BLaER1 treated with 17β-estradiol and CSF1 and Interleukin-3, amounts not matched to agents 10 nM and 100 nM (cell line): ENCODE results near the gene PROM1.

Source experiments
- H3K27ac ChIP-seq, 11 experiments: shearing (Covaris generic); formaldehyde crosslinking; 2 replicates each; pipeline ENCODE4 v1.8.1; 2022
- H3K27me3 ChIP-seq, 11 experiments: shearing (Covaris generic); formaldehyde crosslinking; 2 replicates each; pipeline ENCODE4 v1.8.1; 2022
- H3K36me3 ChIP-seq, 11 experiments: shearing (Covaris generic); formaldehyde crosslinking; 2 replicates each; pipeline ENCODE4 v1.8.1; 2022
- H3K4me1 ChIP-seq, 10 experiments: shearing (Covaris generic); formaldehyde crosslinking; 2 replicates each; pipeline ENCODE4 v1.8.1; 2022
- H3K4me2 ChIP-seq, 11 experiments: shearing (Covaris generic); formaldehyde crosslinking; 2 replicates each; pipeline ENCODE4 v1.8.1; 2022
- H3K4me3 ChIP-seq, 10 experiments: shearing (Covaris generic); formaldehyde crosslinking; 2 replicates each; pipeline ENCODE4 v1.8.1; 2022
- H3K9ac ChIP-seq, 11 experiments: shearing (Covaris generic); formaldehyde crosslinking; 2 replicates each; pipeline ENCODE4 v1.8.1; 2022
- H3K9me3 ChIP-seq, 11 experiments: shearing (Covaris generic); formaldehyde crosslinking; replicated peaks in 1 of 11; 2 replicates each; pipeline ENCODE4 v1.8.1; 2022
- H4K20me1 ChIP-seq, 11 experiments: shearing (Covaris generic); formaldehyde crosslinking; 2 replicates each; pipeline ENCODE4 v1.8.1; 2022
- Cebpa-rat ChIP-seq, 11 experiments: shearing (Covaris generic); IDR thresholded peaks; 2 replicates each; pipeline ENCODE4 v1.8.1; 2022

PROM1 gene

GRCh38 chr4:15996773-15997172, 87.0 kb downstream of the PROM1 start:
- Histone ChIP-seq H4K20me1 (no peaks in the 10 kb centered on the region), H3K4me1 (peaks cover 10 to 20% (median 15%) of the 10 kb centered on the region in 10 experiments), H3K27ac (no peak overlapping the region)

DNA sequence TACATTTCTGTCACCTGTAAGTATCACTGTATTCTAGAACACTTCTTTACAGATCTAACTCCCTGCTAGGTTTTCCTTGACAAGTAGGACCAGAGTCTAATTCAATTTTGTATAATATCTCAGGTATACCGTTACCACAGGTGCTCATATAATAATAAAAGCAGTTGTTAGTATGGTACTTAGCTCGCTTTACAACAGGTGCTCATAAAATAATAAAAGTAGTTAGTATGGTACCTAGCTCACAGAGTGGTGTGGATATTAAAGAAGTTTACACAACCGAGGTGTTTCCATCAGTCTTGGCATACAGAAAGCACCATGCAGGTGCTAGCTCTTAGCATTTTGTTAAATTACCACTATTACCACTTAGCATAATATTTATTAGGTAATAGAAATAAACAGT, 88.0 kb downstream of the PROM1 start:
- no peak for TF ChIP-seq Cebpa-rat (IDR thresholded peaks at IDR 0.05)

More at GRCh38 chr4:15996773-15997172, 87.0 kb downstream of the PROM1 start:
- Histone ChIP-seq H3K9me3 (no peaks in the 10 kb centered on the region), H3K36me3 (no peaks in the 10 kb centered on the region), H3K4me2 (no peak overlapping the region), H3K9ac (no peak overlapping the region), H3K27me3 (no peaks in the 10 kb centered on the region), H3K4me3 (no peak overlapping the region)
- TF ChIP-seq Cebpa-rat (IDR thresholded peaks at IDR 0.05) = no peak

DNA sequence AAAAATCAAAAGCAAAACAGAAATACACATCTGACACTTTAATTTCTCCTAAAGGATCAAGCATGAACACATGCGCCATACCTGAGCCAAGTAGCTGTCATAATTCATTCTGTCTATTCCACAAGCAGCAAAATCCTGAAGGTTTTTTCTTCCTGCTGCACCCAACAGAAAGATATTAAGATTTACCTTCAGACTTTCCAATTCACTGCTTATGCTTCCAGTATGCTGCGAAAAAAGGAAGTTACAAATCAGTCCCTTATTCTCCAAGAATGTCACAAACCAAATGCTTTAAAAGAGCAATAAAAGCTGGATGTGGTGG, 91.7 kb downstream of the PROM1 start:
- H3K36me3 ChIP-seq = no peaks in the 10 kb centered on the region
- H3K9ac ChIP-seq = 0 out of 22 replicates have a peak overlapping the region, but pooled peaks of 1 of the 11 experiments have one; percentile 16
- peak overlapping the region in 8 of 11 experiments; percentile 8 to 61 (median 32); a peak in 12 of 22 replicates for H3K27ac ChIP-seq
- no peak overlapping the region for H3K4me3 ChIP-seq
- H3K4me1 ChIP-seq = peaks cover 13 to 35% (median 23%) of the 10 kb centered on the region in 10 experiments
- no peaks in the 10 kb centered on the region for H3K9me3 ChIP-seq
- peak overlapping the region; percentile 2 to 68 (median 42); a peak in 21 of 22 replicates for H3K4me2 ChIP-seq
- TF ChIP-seq Cebpa-rat (IDR thresholded peaks at IDR 0.05) = 0 out of 22 replicates have a peak, but pooled peaks of 1 of the 11 experiments have one; percentile 1
- H3K27me3 ChIP-seq = no peaks in the 10 kb centered on the region
- no peaks in the 10 kb centered on the region for H4K20me1 ChIP-seq

More for the DNA sequence above, 88.0 kb downstream of the PROM1 start:
- Histone ChIP-seq H3K27ac (no peak overlapping the region), H3K9ac (no peak overlapping the region), H4K20me1 (no peaks in the 10 kb centered on the region), H3K4me1 (peaks cover 13 to 27% (median 19%) of the 10 kb centered on the region in 10 experiments), H3K4me2 (no peak overlapping the region), H3K36me3 (no peaks in the 10 kb centered on the region), H3K27me3 (no peaks in the 10 kb centered on the region), H3K9me3 (no peaks in the 10 kb centered on the region), H3K4me3 (no peak overlapping the region)

DNA sequence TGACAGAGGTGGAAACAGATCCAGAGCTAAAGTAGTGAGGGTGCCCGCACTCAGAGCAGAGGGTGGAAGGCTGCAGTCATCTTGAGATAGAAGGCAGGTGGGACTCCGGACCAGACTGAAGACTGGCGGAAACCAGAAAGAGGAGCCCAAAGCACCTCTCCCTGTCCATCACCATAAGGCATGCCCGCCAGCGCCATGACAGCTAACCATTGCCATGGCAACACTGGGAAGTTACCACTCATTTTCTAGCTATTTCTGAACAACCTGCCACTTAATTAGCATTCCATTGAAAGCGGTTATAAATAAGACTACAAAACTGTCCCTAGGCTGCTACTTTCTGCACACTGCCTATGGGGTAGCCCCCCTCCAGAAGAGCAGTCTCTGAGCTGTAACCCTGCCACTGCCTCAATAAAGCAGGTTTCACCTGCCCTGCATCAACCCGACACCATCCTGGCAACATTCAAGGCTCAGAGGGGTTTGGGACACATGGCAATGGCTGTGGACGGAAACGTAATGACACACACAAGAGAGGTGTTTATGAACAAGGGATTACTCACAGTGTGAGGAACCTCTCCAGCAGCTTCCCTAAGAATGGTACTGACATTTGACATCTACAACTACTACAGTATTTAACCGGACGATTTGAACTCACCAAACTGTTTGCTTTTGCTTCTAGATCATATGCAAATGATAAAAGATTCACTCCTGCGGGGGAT, 93.1 kb downstream of the PROM1 start:
- no peaks in the 10 kb centered on the region for H3K27me3 ChIP-seq
- no peak overlapping the region for H3K4me3 ChIP-seq
- H3K9ac ChIP-seq = no peak overlapping the region
- H3K4me1 ChIP-seq = peaks cover 13 to 35% (median 23%) of the 10 kb centered on the region in 10 experiments
- TF ChIP-seq Cebpa-rat (IDR thresholded peaks at IDR 0.05) = no peak
- H3K9me3 ChIP-seq = no peaks in the 10 kb centered on the region
- no peaks in the 10 kb centered on the region for H3K36me3 ChIP-seq
- no peak overlapping the region for H3K27ac ChIP-seq
- H3K4me2 ChIP-seq = peak overlapping the region in 2 of 11 experiments; percentile 2 to 30; a peak in 1 of 22 replicates
- H4K20me1 ChIP-seq = no peaks in the 10 kb centered on the region

- H3K36me3 ChIP-seq = no peaks in the 10 kb centered on the region
These were observed 94.4 kb downstream of the PROM1 start for GRCh38 chr4:15989424-15989823.

DNA sequence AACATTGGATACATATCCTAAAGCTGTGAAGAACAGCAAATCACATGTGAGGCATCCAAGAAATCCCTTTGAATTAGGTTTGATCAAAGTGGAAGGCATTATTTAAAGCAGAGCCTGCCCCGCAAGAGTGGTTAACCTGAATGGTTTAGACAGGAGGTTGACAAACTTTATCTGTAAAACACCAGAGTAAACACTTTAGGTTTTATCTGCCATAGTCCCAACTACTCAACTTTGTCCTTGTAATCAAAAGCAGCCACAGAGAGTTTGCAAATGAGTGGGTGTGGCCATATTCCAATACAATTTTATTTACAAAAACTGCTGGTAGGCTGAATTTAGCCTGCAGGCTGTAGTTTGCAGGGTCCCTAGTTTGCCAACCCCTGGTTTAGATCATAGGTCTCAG, 95.6 kb downstream of the PROM1 start:
- no peak overlapping the region for H3K4me3 ChIP-seq
- H3K4me2 ChIP-seq = peak overlapping the region in 2 of 11 experiments; percentile 23 to 30; a peak in 1 of 22 replicates
- H3K27me3 ChIP-seq = no peaks in the 10 kb centered on the region
- H3K27ac ChIP-seq = no peak overlapping the region
- H3K4me1 ChIP-seq = peaks cover 13 to 32% (median 23%) of the 10 kb centered on the region in 10 experiments
- no peak overlapping the region for H3K9ac ChIP-seq
- H3K36me3 ChIP-seq = no peaks in the 10 kb centered on the region
- H4K20me1 ChIP-seq = no peaks in the 10 kb centered on the region
- no peak for TF ChIP-seq Cebpa-rat (IDR thresholded peaks at IDR 0.05)
- H3K9me3 ChIP-seq = no peaks in the 10 kb centered on the region

More at GRCh38 chr4:15989424-15989823, 94.4 kb downstream of the PROM1 start:
- Histone ChIP-seq H4K20me1 (no peaks in the 10 kb centered on the region), H3K9me3 (no peaks in the 10 kb centered on the region), H3K4me2 (no peak overlapping the region), H3K4me3 (no peak overlapping the region), H3K9ac (no peak overlapping the region), H3K27me3 (no peaks in the 10 kb centered on the region), H3K27ac (no peak overlapping the region), H3K4me1 (peaks cover 13 to 35% (median 23%) of the 10 kb centered on the region in 10 experiments)
- no peak for TF ChIP-seq Cebpa-rat (IDR thresholded peaks at IDR 0.05)

DNA sequence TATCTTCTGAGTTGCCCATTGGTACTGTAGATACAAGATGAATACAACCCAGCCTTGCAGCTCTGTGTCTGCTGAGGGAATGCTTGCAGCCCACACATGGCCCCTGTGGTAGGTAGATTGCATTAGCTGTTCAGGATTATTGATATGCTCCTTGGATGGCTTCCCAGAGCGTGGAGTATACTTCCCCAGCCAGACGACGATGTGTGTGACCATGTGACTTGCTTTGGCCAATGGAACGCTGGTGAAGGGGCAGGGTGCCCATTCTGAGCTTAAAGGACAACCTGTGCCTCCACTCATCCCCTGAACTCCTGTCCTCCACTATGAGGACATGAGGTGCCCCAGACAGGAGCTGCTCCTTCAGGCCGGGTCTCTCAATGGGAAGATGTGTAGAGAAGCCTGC, 96.9 kb downstream of the PROM1 start:
- H3K4me1 ChIP-seq = peaks cover 6 to 19% (median 12%) of the 10 kb centered on the region in 10 experiments; a peak in 19 of 20 replicates
- H3K4me3 ChIP-seq = no peak overlapping the region
- H3K36me3 ChIP-seq = no peaks in the 10 kb centered on the region
- H3K27me3 ChIP-seq = no peaks in the 10 kb centered on the region
- H3K9ac ChIP-seq = no peak overlapping the region
- H4K20me1 ChIP-seq = no peaks in the 10 kb centered on the region
- H3K27ac ChIP-seq = no peak overlapping the region
- H3K9me3 ChIP-seq = no peaks in the 10 kb centered on the region
- H3K4me2 ChIP-seq = no peak overlapping the region
- no peak for TF ChIP-seq Cebpa-rat (IDR thresholded peaks at IDR 0.05)

DNA sequence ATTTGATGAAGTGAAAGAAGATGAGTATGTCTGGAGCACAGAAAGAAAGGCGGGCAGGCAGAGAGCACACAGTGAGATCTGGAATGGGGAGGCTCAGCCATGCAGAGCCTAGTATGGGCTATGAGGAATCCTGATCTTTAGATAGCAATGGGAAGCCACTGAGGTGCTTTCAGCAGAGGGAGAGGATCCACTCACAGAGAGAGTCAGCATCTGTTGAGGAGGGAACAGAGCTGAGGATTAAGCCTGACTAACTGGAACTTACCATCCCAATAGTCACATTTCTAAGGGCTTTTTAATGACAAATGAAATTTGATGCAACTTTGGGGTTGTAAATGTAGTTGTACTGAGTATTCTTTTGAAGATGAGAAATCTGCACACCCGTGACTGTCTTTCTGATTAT, 100.2 kb downstream of the PROM1 start:
- Histone ChIP-seq H3K27ac (no peak overlapping the region), H3K9me3 (no peaks in the 10 kb centered on the region), H3K9ac (no peak overlapping the region), H3K4me1 (peaks cover 0 to 7% (median 3%) of the 10 kb centered on the region in 10 experiments; a peak in 4 of 20 replicates), H3K4me3 (no peak overlapping the region), H3K4me2 (no peak overlapping the region), H3K27me3 (no peaks in the 10 kb centered on the region), H3K36me3 (no peaks in the 10 kb centered on the region), H4K20me1 (no peaks in the 10 kb centered on the region)
- no peak for TF ChIP-seq Cebpa-rat (IDR thresholded peaks at IDR 0.05)

DNA sequence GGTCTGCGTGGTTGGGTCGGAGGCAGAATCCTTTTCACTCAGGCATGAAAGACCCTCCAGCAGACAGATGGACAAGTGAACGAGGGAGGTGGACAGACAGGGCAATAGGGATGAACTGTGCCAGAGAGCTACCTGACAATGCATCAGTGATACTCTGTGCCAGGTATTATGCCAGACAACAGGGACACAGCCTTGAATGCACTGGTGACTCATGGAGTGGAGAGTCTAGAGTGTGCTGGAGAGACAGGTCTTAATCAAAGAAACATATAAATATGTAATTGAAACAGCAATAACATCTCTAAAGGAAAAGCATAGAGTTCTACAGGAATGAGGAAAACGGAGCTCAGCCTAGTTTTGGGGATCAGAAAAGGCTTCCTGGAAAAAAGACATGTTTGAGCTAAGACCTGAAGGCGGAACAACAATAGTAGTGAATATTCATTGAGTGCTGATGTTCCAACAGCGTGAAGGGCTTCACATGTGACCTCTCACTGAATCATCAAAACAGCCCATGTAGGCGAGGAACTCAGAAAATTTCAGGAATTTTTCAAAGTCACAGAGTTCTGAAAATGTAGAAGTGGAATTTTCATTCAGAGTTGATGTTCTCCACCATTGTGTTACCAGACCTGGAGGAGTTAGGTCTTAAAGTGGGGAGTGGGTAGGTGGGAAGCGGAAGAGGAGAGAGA, 100.8 kb downstream of the PROM1 start:
- no peak for TF ChIP-seq Cebpa-rat (IDR thresholded peaks at IDR 0.05)
- no peak overlapping the region for H3K9ac ChIP-seq
- no peaks in the 10 kb centered on the region for H4K20me1 ChIP-seq
- H3K27me3 ChIP-seq = no peaks in the 10 kb centered on the region
- no peak overlapping the region for H3K27ac ChIP-seq
- H3K36me3 ChIP-seq = no peaks in the 10 kb centered on the region
- H3K4me2 ChIP-seq = no peak overlapping the region
- peaks cover 0 to under 1% (median under 1%) of the 10 kb centered on the region in 10 experiments; a peak in 2 of 20 replicates for H3K4me1 ChIP-seq
- no peaks in the 10 kb centered on the region for H3K9me3 ChIP-seq
- no peak overlapping the region for H3K4me3 ChIP-seq
